WTC11 (cell line): ENCODE data around the gene IMPDH2. TPM values are rescaled to one million over a fixed set of nuclear protein-coding genes. Genes with fewer than 3 reads are reported as not detected.

Experiments
- ATAC-seq: fragments of 200-7000 bp; cut with Tn5 transposase; 2 replicates; pipeline ENCODE4 v1.10.0; 2021; ENCODE audit warnings: mild to moderate bottlenecking, moderate library complexity
- CTCF ChIA-PET: fragments of 300-600 bp; sonication (Branson Sonifier 250); formaldehyde crosslinking; loops from one replicate; lab custom pipeline; 2021; ENCODE audit warnings: antibody characterized with exemption; lab: Charles Lee
- POLR2A ChIA-PET: fragments of 350-600 bp; sonication (Branson Sonifier 250); formaldehyde crosslinking; loops from one replicate; lab custom pipeline; 2021; ENCODE audit warnings: antibody characterized with exemption; lab: Charles Lee
- DNase-seq: peaks from one replicate; pipeline ENCODE4 v3.0.0; 2021; ENCODE audit warnings: low spot score
- H3K27ac Mint-ChIP-seq: 2 replicates; pipeline ENCODE4 v1.8.0; 2021; ENCODE audit warnings: mixed read lengths
- H3K27me3 Mint-ChIP-seq: 2 replicates; pipeline ENCODE4 v1.8.0; 2021; ENCODE audit warnings: low read depth, mild to moderate bottlenecking, moderate library complexity, mixed read lengths
- H3K36me3 Mint-ChIP-seq: 2 replicates; pipeline ENCODE4 v1.8.0; 2021; ENCODE audit warnings: mixed read lengths
- H3K4me1 Mint-ChIP-seq: 2 replicates; pipeline ENCODE4 v1.8.0; 2022; ENCODE audit warnings: mixed read lengths
- H3K4me3 Mint-ChIP-seq: 2 replicates; pipeline ENCODE4 v1.8.0; 2021; ENCODE audit warnings: mild to moderate bottlenecking, moderate library complexity, mixed read lengths
- H3K9me3 Mint-ChIP-seq: 2 replicates; pipeline ENCODE4 v1.8.0; 2021; ENCODE audit warnings: mixed read lengths
- AR ChIP-seq: fragments of 250-450 bp; sonication (Bioruptor Pico); IDR thresholded peaks from 2 replicates; pipeline ENCODE4 v1.9.0; 2021; ENCODE audit warnings: mild to moderate bottlenecking
- ATF1 ChIP-seq: sonication (generic); formaldehyde crosslinking; IDR thresholded peaks from 2 replicates; pipeline ENCODE4 v1.8.1; 2023; ENCODE audit warnings: mild to moderate bottlenecking, moderate library complexity, missing genetic modification reagents
- CREB1 ChIP-seq: sonication (generic); formaldehyde crosslinking; IDR thresholded peaks from 2 replicates; pipeline ENCODE4 v1.8.0; 2023; ENCODE audit warnings: mild to moderate bottlenecking, missing genetic modification reagents
- E2F1 ChIP-seq: sonication (generic); formaldehyde crosslinking; IDR thresholded peaks from 2 replicates; pipeline ENCODE4 v1.8.0; 2022; ENCODE audit warnings: mild to moderate bottlenecking, missing genetic modification reagents
- E2F5 ChIP-seq: sonication (generic); formaldehyde crosslinking; IDR thresholded peaks from 2 replicates; pipeline ENCODE4 v1.8.1; 2022; ENCODE audit warnings: mild to moderate bottlenecking, moderate library complexity, missing genetic modification reagents
- FOXK1 ChIP-seq: sonication (generic); formaldehyde crosslinking; IDR thresholded peaks from 2 replicates; pipeline ENCODE4 v1.8.0; 2022; ENCODE audit warnings: mild to moderate bottlenecking, moderate library complexity, missing genetic modification reagents
- FOXP1 ChIP-seq: sonication (generic); formaldehyde crosslinking; IDR thresholded peaks from 2 replicates; pipeline ENCODE4 v1.8.0; 2022; ENCODE audit warnings: missing genetic modification reagents, mild to moderate bottlenecking, moderate library complexity, borderline replicate concordance
- IRF2 ChIP-seq: sonication (generic); formaldehyde crosslinking; IDR thresholded peaks from 2 replicates; pipeline ENCODE4 v1.8.0; 2022; ENCODE audit warnings: low read depth, missing genetic modification reagents, borderline replicate concordance
- MLX ChIP-seq: sonication (generic); formaldehyde crosslinking; IDR thresholded peaks from 2 replicates; pipeline ENCODE4 v1.8.1; 2023; ENCODE audit warnings: mild to moderate bottlenecking, missing genetic modification reagents, moderate library complexity
- MYBL2 ChIP-seq: sonication (generic); formaldehyde crosslinking; IDR thresholded peaks from 2 replicates; pipeline ENCODE4 v1.8.1; 2023; ENCODE audit warnings: mild to moderate bottlenecking, moderate library complexity, missing genetic modification reagents
- NFATC4 ChIP-seq: fragments of 250-450 bp; sonication (Bioruptor Pico); IDR thresholded peaks from 2 replicates; pipeline ENCODE4 v1.9.0; 2021; ENCODE audit warnings: mild to moderate bottlenecking
- SMAD4 ChIP-seq: sonication (generic); formaldehyde crosslinking; IDR thresholded peaks from 2 replicates; pipeline ENCODE4 v1.8.0; 2022; ENCODE audit warnings: mild to moderate bottlenecking, missing genetic modification reagents
- SP1 ChIP-seq: sonication (generic); formaldehyde crosslinking; conservative IDR thresholded peaks from 2 replicates; pipeline ENCODE4 v1.8.1; 2022; ENCODE audit warnings: missing genetic modification reagents
- TEAD4 ChIP-seq: sonication (generic); formaldehyde crosslinking; IDR thresholded peaks from 2 replicates; pipeline ENCODE4 v1.8.0; 2022; ENCODE audit warnings: mild to moderate bottlenecking, missing genetic modification reagents
- ZBTB21 ChIP-seq: sonication (generic); formaldehyde crosslinking; IDR thresholded peaks from 2 replicates; pipeline ENCODE4 v1.8.1; 2023; ENCODE audit warnings: mild to moderate bottlenecking, missing genetic modification reagents, borderline replicate concordance
- ZNF219 ChIP-seq: sonication (generic); formaldehyde crosslinking; IDR thresholded peaks from 2 replicates; pipeline ENCODE4 v1.8.0; 2023; ENCODE audit warnings: missing genetic modification reagents, mild to moderate bottlenecking, borderline replicate concordance
- ZNF396 ChIP-seq: fragments of 250-450 bp; sonication (Bioruptor Pico); IDR thresholded peaks from 2 replicates; pipeline ENCODE4 v1.8.0; 2021; ENCODE audit warnings: mild to moderate bottlenecking, moderate library complexity, borderline replicate concordance
- ZNF416 ChIP-seq: fragments of 250-450 bp; sonication (Bioruptor Pico); IDR thresholded peaks from 2 replicates; pipeline ENCODE4 v1.9.0; 2021; ENCODE audit warnings: mild to moderate bottlenecking, inconsistent platforms
- total RNA-seq: library from RNA; stranded (reverse); gene quantifications from 3 replicates; pipeline ENCODE4 v1.2.3, GENCODE V29; 2021
- TF ChIP-seq, protein P1 (sequence below): sonication (generic); formaldehyde crosslinking; IDR thresholded peaks from 2 replicates; pipeline ENCODE4 v1.8.1; 2022; ENCODE audit warnings: missing genetic modification reagents, borderline replicate concordance

The IMPDH2 gene
- total RNA-seq, 1 experiment from 2014 or later = 452 TPM

- TF ChIP-seq SMAD4 (CRISPR knock-in tag) (no peak), E2F1 (CRISPR knock-in tag) (no peak), MYBL2 (CRISPR knock-in tag) (no peak)
- TF ChIP-seq, all 79 proteins: peak for 0
Observed at GRCh38 chr3:49054344-49054862, 25.2 kb upstream of the IMPDH2 start (continued).

GRCh38 chr3:49053543-49053942 lies 24.3 kb upstream of the IMPDH2 start:
- no peaks in the 10 kb centered on the region for H3K9me3 Mint-ChIP-seq
- no peaks in the 10 kb centered on the region for H3K27me3 Mint-ChIP-seq
- no peak overlapping the region for H3K27ac Mint-ChIP-seq
- no peak for TF ChIP-seq IRF2 (CRISPR knock-in tag)
- TF ChIP-seq AR (CRISPR knock-in tag) = no peak
- no peak for TF ChIP-seq ZBTB21
- no peak for TF ChIP-seq SP1 (CRISPR knock-in tag)
- TF ChIP-seq ZNF396 (CRISPR knock-in tag) = no peak
- TF ChIP-seq, all 79 proteins: peak for 0
- POLR2A ChIA-PET = no interaction called here
- Mint-ChIP-seq H3K4me1 (no peaks in the 10 kb centered on the region), H3K4me3 (no peak overlapping the region), H3K36me3 (peaks cover 65% of the 10 kb centered on the region)
- DNase-seq (no peak), ATAC-seq (no peak)
- CTCF ChIA-PET = no interaction called here

DNA sequence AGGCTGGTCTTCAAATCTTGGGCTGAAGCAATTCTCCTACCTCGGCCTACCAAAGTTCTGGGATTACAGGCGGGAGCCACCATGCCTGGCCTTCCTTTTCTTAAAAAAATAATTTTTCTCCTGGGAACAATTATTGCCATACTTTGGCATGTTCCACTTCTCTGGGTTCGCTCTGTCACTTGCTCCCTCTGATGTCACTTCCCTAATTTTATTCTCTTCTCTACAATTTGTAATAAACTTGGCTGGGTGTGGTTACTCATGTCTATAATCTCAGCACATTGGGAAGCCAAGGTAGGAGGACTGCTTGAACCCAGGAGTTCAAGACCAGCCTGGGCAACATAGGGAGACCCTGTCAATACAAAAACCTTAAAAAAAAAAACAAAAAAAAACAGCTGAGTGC lies 6.1 kb upstream of the IMPDH2 start:
- H3K27me3 Mint-ChIP-seq = no peaks in the 10 kb centered on the region
- no peak overlapping the region for H3K4me3 Mint-ChIP-seq
- TF ChIP-seq TEAD4 (CRISPR knock-in tag) (no peak), IRF2 (CRISPR knock-in tag) (no peak), FOXK1 (CRISPR knock-in tag) (no peak), ATF1 (no peak), MLX (CRISPR knock-in tag) (no peak)
- TF ChIP-seq, protein P1, sequence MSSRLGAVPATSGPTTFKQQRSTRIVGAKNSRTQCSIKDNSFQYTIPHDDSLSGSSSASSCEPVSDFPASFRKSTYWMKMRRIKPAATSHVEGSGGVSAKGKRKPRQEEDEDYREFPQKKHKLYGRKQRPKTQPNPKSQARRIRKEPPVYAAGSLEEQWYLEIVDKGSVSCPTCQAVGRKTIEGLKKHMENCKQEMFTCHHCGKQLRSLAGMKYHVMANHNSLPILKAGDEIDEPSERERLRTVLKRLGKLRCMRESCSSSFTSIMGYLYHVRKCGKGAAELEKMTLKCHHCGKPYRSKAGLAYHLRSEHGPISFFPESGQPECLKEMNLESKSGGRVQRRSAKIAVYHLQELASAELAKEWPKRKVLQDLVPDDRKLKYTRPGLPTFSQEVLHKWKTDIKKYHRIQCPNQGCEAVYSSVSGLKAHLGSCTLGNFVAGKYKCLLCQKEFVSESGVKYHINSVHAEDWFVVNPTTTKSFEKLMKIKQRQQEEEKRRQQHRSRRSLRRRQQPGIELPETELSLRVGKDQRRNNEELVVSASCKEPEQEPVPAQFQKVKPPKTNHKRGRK (CRISPR knock-in tag) = no peak
- no peaks in the 10 kb centered on the region for H3K9me3 Mint-ChIP-seq
- POLR2A ChIA-PET = no interaction called here
- no peak overlapping the region for H3K27ac Mint-ChIP-seq
- CTCF ChIA-PET = no interaction called here
- DNase-seq = no peak
- no peaks in the 10 kb centered on the region for H3K4me1 Mint-ChIP-seq
- H3K36me3 Mint-ChIP-seq = peaks cover 39% of the 10 kb centered on the region
- ATAC-seq = no peak

DNA sequence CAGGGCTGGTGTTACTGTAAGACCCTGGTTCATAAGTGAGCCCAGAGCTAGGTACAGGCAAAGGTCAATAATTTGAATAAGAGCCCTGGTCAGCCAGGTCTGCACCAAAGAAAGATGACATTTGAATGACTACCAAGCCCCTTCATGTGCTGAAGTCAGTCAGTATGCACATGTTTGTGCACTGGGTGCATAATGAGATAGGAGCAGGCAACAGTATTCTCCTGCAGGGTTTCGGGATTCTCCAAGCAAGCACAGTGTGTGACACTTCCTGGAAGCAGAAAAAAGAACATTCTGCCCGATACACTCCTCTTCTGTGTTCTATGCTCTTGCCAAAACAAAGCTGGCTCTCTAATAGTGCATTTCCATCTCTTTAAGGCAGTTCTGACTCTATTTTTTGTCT lies 5.5 kb upstream of the IMPDH2 start:
- no peaks in the 10 kb centered on the region for H3K27me3 Mint-ChIP-seq
- H3K4me3 Mint-ChIP-seq = no peak overlapping the region
- H3K9me3 Mint-ChIP-seq = no peaks in the 10 kb centered on the region
- no peak overlapping the region for H3K27ac Mint-ChIP-seq
- peaks cover 39% of the 10 kb centered on the region for H3K36me3 Mint-ChIP-seq
- POLR2A ChIA-PET = no interaction called here
- DNase-seq (no peak), ATAC-seq (no peak)
- CTCF ChIA-PET = interaction anchor here (0.8 kb wide), 1 partner anchor 47 kb away, joined by 3 read pairs; no protein-coding TSS in a partner anchor
- no peaks in the 10 kb centered on the region for H3K4me1 Mint-ChIP-seq
- TF ChIP-seq ZNF416 (CRISPR knock-in tag) (no peak), SMAD4 (CRISPR knock-in tag) (no peak), AR (CRISPR knock-in tag) (no peak), IRF2 (CRISPR knock-in tag) (no peak), E2F5 (CRISPR knock-in tag) (no peak), FOXK1 (CRISPR knock-in tag) (no peak), NFATC4 (no peak), ZNF219 (CRISPR knock-in tag) (no peak), FOXP1 (CRISPR knock-in tag) (no peak), MYBL2 (CRISPR knock-in tag) (no peak), CREB1 (CRISPR knock-in tag) (no peak), TEAD4 (CRISPR knock-in tag) (no peak)
